GM21515 (cell line): ENCODE data around the gene IRF2BP2.

Experiments used
- ATAC-seq: cut with Tn5 transposase; IDR thresholded peaks from one replicate; pipeline ENCODE4 v1.9.1; 2021; ENCODE audit not compliant: unreplicated experiment

IRF2BP2 gene

DNA sequence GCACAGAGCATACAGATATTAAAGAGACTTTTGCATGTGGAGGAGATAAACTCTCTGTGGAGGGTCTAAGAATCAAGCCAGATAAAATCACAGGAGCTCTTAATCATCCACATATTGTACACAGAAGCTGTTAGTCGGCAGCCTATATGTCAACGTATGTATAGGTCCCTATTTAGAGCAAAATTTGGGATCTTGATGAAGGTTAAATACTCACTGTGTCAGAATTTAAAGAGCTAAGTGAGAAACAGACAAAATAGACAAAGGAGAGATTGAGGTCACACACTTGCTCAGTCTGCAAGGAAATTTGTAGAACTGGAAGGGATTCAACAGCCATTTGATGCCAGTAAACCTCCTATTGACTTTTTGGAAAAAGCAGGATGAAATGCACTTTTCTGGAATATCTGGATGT, 4.1 kb upstream of the IRF2BP2 start:
- ATAC-seq = no peak

DNA sequence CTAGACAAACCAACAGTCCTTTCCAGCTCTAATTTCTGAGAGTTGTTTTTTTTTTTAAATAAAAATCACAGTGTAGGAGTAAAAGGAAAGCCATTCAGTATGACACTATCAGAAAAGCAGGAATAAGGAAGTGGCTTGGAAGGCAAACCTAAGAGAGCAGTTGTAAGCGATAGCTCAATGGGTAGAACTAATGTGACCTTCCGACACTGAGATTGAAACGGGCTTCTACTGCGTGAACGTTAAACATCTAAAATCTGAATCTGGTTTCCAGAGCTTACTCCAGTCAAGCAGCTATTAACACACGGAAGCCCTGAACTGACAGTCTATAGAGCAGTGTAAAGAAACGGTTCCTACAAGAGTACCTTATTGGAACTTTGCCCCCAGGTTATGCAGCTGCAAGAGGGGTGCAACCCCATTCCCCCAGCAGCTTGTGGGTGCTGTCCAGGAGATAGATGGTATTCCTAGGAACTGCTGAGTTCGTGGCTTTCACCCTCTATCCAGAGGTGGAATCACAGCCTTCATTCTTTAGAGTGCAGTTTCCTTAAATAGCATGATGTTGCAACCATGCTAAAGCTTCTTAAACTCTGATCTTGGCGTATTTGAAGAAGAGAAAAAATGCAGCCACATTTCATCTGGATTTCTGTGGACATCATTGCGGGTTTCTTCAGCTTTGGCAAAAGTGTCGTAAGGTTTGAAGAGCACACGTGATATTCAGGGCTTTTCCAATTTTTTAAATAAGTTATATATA, 3.3 kb upstream of the IRF2BP2 start:
- no peak for ATAC-seq

DNA sequence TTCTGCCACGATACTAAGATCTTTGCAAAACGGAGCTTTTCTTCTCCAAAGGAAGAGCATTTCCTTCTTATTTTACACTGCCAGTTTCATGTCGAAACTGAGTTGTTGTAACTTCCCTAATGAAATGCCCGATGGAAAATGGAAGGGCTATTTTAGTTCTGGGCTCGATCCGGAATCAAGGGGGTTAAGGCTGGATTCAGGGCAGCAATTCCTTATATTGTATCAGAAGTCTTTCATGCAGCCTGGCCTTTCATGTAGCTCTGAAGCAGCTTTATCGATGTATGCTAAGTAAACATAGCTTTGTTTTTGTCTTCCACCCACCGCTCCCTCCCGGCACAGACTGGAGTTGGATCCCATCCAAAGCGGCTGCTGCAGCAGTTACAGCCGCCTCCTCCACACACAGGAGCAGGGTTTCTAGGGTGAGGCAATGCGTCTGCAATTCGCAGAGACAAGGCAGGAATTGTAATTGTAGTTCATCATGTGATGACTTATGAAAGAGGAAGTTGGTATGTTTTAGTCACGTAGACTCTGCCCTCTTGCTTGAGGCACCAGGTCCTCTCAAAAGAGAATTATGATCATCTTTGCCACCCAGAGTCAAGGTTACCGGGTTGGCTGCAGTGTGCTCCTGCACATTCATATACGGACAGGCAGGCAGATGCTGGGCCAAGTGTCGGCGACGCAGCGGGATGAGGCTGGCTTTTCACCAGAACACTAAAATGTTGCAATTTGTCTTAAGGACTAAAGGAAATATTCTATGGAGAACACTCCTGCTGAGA, 2.6 kb upstream of the IRF2BP2 start:
- peak; percentile 26 for ATAC-seq

DNA sequence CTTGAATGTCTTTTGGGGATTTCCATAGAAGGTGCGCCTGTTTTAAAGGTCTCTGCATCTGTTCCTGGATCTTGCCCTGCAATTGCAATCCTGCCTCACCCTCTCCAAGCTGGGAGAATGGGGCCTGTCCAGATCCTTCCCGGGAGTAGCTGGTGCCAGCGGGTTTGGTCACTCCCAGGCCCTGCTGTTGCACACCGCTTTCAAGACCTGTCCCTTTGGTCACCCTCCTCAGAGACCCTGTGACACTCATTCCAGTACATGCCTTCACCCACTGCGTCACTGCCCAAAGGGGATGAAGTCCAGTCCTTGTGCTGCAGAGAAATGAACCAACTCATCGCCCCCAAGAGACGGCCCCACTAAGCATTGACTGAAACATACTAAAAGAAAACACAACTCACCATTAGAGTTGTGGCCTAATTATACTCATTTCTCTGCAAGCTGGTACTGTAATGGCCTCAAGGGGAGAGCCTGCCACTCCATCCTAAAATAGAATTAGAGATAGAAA, 1.9 kb upstream of the IRF2BP2 start:
- no peak for ATAC-seq

DNA sequence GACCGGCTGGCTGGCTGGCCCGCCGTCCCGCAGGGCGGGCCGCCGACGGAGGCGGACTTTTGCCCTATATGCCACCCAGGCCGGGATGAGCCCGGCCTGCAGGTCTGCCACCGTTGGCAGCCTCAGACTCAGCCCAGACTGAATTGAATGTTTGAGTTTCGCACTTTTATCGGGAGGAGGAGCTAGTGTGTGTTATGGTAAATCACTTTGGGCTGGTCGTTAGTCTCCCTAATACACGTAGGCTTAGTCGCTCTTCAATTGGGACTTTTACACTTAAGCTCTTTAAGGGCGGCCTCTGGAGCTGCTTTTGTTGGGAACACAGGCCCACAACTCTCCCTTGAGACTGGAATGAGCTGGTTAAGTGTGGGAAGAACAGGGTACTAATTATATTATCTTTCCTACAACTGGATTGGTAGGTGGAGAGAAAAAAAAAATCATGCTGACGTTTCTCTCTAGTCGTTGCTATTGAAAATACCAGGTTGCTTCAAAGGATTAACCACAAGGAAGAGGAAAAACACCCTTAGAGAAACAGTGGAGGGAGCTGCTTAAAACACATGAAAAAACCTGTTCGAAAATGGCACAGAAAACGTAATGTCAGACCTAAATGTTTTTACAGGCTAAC, 1.4 kb upstream of the IRF2BP2 start:
- ATAC-seq = no peak

DNA sequence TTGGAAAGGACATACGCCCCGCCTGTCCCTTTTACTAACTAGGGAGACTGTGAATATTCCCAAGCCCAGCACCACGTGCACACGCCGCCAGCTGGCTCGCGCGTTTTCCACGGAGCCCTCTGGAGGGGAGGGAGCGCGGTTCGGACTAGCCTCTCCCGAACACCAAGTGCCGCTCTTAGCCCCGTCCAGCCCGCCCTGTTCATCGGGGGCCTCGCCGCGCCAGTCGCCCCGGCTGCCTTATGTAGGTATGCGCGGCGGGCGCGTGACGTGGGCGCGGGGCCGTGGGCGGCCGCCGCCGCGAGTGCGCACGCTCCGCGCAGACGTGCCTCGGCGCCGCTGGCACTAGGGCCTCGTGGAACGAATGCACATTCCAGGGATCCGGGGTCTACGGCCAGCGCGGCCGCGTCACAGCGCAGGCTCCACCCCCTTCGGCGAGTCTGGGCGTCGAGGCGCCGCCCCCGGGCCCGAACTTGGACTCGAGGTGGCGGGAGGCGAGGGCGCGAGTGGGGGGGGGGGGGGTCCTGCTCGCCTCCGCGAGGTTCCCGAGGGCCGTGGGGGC, 767 bp upstream of the IRF2BP2 start:
- peak; percentile 38 for ATAC-seq

DNA sequence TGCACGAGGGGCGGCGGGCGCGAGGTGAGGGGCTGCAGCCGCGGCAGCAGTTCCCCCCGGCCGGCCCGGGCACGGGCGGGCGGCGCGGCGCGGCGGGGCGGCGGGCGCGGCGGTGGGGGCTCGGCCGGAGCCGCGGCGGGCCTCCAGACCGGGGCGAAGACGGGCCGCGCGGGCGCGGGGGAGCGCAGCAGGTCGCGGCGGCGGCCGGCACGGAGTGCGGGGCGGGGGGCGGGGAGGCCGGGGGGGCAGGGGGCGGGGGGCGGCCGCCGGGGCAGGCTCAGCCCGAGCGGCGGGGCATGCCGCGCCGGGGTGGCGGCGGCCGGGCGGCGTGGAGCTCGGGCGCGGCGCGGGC, 311 bp downstream of the IRF2BP2 start:
- ATAC-seq = no peak

DNA sequence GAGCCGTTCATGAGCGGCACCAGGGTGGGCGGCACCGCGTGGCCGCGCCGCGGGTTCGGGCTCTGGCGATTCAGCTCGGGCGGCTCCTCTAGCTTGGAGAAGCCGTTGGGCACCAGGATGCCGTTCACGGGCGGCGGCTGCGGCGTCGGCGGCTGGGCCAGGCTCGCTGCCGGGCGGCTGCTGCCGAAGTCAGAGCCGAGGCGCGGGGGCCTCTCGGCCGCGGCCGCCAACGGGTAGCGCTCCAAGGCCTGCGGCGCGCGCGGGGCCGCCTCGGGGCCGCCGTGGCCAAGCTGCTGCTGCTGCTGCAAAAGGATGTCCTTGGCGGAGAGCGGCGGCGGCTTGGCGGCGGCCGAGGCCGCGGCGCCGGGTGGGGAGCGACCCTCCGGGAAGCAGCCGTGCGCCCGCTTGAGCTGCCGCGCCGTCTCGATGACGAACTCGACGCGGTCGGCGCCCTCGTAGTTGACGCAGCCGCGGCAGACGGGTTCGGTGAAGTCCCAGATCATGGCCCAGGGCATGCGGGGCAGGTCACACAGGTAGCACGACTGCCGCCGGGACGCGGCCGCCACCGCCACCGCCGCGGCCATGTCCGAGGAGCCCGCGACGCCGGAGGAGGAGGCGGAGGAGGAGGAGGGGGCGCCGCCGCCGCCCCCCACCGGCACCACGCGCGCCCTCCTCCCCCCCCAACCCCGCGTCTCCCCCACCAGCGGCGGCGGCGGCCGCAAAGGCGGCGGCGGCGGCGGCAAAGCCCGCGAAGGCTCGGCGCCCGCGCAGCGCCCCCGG, 877 bp downstream of the IRF2BP2 start:
- ATAC-seq = no peak

DNA sequence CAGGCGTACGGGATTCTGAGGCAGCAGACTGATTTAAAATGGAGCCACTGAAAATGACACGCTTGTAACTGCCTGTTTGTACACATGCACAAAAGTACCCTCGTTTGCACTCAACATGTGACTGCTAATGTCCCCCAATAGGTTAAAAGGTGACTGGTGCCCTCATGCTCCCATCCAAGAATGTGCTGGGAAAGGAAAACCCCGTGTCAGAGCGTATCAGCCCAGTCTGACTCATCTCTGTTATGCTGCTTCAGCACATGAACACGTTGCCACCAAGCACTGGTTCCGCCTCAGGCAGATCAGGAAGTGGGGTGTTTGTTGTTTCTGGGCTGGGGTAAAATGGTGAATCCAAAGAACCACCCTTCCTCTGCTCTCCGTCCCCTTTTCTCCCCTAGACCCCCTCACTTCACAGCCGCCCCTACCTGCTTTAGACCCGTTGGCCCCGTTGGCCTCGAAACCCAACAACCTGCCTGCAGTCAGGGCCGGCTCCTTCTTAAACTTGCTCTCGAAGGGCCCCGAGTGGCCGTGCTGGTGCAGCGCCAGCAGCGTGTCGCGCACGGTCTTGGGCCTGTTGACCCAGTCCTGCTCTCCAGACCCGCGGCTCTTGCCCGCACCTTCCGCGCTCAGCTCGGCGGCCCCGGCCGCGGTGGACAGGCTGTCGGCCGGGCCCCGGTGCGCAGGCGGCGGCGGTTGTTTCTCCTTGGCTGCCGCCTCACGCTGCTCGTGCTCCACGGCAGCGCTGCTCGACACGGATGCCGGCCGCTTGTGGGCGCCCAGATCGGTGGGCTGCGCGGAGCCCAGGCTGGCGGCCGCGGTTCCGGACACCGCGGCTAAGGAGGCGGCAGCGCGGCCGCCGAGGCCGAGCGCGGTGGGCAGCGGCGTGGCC, 1.7 kb downstream of the IRF2BP2 start:
- peak; percentile 21 for ATAC-seq

DNA sequence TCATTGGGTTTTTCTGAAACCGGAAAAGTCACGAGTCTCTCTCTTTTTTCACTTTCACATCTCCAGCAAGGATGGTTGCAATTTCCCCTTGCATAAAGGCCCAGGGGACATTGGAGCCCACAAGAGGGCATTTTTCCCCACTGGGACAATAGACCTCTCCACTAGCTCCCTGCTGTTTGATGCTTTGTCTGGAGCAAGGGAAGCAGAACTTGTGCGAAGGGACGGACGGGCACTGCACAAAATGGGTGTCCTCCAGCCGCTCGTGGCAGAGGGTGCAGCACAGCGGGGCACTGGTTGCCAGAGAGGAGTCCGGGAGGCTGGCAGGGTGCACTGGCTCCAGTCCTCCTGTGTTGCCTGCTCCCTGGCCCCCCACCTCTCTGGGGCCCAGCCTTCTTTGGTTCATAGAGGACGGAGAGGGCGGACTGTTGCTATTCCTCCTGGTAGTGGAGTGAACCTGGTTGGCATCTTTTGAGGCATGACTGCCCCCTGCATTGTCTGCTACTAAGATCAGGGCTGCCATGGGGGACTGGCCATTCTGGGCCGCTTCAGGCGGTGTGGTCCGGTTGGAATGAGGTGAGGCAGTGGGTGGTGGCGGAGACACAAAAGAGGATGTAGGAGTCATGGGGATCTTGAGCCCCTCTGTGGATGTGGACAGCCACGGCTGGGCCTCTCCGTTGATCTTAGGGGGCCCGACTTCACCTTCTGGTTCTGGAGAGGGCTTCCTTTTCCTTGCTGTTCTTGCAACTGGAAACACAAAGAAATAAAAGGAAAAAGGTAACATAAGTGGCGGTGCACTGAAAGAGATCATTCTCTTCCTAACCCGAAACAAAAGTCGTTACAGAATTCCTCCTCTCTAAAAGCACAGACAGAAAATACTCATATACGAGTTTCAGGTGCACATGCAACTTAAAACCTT, 2.6 kb downstream of the IRF2BP2 start:
- no peak for ATAC-seq

DNA sequence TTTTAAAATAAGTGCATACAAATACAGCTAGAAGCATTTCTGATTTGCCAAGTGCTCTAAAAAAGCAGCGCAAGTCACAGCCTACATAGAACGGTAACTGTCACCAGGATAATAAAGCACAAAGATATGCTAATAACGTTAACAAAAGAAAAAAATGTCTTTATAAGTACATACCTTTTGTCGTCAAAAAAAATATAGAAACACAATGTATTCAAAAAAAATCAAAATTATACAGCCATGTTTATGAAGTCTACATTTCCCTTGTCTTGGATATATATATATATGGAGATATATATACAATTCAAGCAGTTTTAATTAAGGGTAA, 3.2 kb downstream of the IRF2BP2 start:
- no peak for ATAC-seq

DNA sequence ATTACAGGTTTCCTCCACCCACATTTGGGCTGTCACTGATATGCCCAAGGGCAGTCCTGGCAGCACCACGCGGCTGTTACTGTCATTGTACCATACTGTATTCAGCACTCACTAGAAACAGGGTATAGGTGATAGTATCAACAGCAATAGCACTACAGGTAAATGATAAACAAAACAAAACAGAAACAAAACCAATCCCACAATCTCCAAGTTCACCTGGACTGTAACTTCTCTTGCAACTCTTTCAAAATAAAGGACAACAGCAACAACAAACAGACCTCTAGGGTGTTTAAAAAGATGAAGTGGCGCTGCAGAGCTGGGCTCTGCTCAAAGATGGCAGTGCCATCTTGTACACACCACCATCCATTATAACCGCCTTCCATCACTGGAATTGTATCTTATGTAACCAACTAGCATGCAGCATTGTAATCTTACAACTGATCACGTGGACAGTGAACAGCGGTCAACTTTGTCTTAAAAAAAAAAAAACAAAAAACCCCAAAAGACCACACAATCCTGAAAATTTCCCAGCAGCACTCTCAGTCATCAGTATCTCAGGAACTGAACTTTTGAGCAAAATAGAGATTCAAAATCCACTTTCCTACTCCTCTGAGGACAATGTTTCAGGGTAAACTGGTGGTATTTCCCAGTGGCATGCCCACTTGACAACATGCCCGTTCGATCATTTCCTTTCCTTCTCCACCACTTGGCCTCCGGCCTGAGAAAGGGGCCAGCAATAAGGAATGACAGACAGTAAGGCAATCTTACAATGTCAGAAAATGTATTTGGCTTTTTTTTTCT, 3.8 kb downstream of the IRF2BP2 start:
- ATAC-seq = no peak

DNA sequence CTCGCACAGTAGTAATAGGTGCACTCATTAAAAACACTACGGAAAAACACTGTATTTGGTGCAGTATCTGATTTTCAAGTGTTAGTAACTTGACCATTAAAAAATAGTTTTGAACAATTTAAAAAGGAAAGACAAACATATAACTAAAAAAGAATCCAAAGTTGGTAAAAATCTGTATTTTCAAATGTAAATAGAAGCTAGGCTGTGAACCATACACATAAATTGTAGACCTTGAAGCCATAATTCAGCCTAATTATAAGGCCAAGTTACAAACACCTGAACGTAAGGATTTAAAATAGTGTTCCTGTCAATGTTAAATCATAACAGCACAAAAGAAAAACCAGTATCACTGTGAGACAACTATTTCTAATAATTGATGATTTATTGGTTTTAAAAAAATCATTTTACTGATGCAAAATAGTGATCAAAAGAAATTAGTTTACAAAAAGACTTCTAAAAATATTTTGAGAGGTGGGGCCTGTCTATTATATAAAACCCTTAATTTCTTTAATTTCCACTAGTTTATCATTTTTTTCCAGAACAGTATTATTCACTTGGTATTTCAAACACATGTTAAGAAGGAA, 4.5 kb downstream of the IRF2BP2 start:
- no peak for ATAC-seq

DNA sequence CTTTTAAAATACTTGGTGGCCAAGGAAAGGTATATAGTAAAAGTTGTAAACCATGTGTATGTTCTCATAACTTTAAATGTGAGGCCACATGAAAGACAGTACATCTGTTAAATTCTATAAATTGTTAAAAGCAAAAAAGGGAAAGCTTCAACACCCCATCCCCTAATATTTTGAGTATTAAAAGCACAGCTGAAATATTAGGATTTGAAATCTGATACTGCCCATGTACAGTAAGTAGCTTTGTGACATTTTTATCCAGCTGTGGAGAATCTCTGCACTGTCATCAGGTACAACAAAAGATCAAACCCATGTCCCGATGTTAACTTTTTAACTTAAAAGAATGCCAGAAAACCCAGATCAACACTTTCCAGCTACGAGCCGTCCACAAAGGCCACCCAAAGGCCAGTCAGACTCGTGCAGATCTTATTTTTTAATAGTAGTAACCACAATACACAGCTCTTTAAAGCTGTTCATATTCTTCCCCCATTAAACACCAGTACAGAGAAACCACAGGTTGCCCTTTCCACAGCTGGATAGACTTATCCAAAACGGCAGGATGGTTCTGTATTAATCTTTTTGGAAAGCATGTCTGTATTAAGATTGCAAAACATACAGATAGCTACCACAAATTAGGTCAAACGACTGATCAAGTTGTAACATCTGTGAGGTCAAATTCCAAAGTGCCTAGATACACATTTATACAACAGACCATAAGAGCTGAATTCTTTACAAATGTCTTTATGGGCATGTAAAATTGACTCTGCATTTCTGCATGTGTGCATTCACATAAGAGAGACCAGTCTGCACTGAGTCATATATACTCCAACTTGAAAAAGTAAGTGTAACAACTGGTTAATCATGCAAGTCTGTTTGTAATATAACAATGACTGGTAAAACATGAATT, 5.2 kb downstream of the IRF2BP2 start:
- no peak for ATAC-seq

DNA sequence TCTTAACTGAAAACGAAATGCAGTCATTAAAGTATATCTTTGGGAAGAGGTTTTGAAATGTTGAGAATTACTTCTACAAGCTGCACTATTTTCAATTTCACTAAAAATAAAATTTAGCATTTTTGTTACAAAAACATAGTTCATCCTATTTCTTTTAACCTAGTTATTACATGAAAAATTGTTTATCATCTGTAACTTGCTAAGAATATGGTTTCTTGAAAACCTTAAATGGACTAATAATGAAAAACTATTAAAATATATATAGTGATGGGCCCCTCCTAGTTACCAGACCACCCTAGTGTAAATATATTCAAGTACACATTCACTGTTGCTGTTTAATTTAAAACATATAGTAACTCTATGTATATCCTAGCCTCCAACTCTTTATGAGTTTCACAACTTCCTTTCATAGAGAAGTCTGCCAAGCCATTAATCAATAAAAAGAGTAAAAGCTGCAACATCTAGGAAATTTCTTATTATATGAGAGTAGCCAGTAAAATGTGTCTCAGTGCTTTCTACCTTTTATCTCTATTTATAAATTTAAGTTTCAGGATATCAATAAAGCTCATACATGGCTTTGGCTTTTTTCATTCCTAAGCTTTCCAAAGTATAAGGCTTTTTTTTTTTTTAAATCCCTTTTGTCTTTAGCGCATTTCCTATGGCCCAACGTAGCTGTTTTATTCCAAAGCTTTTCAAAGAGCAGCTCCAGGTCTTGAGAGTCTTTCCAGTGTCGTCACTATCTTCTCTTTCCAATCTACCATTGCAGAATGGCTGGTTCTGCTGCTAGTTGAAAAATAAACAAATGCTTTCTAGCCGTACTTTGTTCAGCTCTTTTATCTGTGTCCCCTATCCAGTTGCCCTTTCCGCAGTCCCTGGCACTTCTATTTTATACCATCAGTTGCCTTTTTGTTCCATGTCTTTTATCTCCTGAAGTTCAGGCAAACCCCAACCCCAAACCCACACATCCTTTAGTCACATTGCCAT, 6.5 kb downstream of the IRF2BP2 start:
- ATAC-seq = no peak
